ENCODE results near the gene NPAS3. TPM values are rescaled to one million over a fixed set of nuclear protein-coding genes. Genes with fewer than 3 reads are reported as not detected.

Gene NPAS3
- total and polyA plus RNA-seq, 8 donors: 0.09 to 0.79 (median 0.56) TPM

DNA sequence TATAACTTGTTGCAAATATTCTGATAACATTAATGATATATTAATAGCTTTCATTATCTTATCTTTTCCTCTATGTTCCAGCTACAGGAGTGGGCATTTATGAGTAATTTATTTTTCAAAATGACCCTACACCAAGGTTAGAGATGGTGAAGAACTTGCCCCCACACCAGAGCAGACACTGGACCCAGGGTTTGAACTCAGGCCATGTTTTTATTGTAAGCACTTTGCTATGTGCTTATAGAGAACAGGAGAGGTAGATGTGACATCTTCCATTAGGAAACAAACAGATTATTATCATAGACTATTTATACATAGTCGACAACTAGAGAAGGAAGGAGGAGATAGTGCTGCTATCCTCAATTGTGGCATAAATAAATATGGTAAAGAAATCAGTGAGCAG lies 747.0 kb downstream of the NPAS3 start:
- ATAC-seq (no peak), DNase-seq (no peak)
- no peak for TF ChIP-seq CTCF (IDR thresholded peaks at IDR 0.05)
- H3K27ac ChIP-seq: no peak overlapping the region
- no peaks in the 10 kb centered on the region for H3K36me3 ChIP-seq
- no peak overlapping the region for H3K4me3 ChIP-seq
- no peaks in the 10 kb centered on the region for H3K4me1 ChIP-seq
- H3K27me3 ChIP-seq: no peaks in the 10 kb centered on the region
- H3K9me3 ChIP-seq: no peaks in the 10 kb centered on the region
- intact Hi-C loops (cut with DNase I): no loop called here

DNA sequence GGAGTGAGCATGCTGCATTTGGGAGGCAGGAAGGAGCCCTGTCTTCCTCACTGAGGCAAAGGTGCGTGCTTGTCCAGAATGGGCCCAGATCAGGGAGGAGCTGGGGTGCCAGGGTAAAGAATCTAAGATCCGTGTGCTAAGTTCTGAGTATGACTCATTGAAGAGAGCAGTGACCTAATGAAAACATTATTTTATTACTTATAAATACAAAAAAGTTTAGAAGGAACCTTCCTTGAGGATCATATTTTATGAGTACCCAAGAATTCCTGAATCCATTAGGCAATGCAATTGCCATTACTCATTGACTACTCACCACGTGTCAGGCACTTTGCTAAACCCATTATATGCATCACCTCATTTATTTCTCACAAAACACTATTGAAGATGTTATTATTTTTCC lies 747.5 kb downstream of the NPAS3 start:
- no peak for TF ChIP-seq CTCF (IDR thresholded peaks at IDR 0.05)
- ATAC-seq: no peak

DNA sequence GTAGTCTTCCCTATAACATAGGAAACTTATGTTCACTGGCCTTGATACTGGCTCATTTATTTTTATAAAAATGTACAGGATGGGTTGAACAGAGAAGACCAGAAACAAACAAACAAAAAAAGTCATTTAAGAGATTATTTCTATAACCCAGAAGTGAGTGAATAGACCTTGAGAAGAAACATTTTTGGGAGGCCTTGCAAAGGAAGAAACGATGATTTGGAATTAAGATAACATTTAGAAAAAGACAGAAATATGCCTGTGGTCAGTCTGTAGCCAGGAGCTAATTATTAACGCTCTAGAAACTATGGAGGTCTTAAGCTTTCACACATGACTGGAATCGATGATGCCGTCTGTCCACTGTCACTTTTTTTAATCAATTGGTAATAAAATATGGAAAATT lies 748.2 kb downstream of the NPAS3 start:
- no peak for TF ChIP-seq CTCF (IDR thresholded peaks at IDR 0.05)

More for the DNA sequence above, 747.5 kb downstream of the NPAS3 start:
- H3K4me1 ChIP-seq: no peaks in the 10 kb centered on the region
- no peaks in the 10 kb centered on the region for H3K9me3 ChIP-seq
- intact Hi-C loops (cut with DNase I): no loop called here
- no peaks in the 10 kb centered on the region for H3K36me3 ChIP-seq
- no peak overlapping the region for H3K27ac ChIP-seq
- H3K27me3 ChIP-seq: no peaks in the 10 kb centered on the region
- H3K4me3 ChIP-seq: no peak overlapping the region
- no peak for DNase-seq

GRCh38 chr14:33689680-33690079 lies 751.0 kb downstream of the NPAS3 start:
- H3K4me1 ChIP-seq: no peaks in the 10 kb centered on the region
- H3K27me3 ChIP-seq: peaks cover 0 to 22% of the 10 kb centered on the region in 2 donors
- H3K9me3 ChIP-seq: no peaks in the 10 kb centered on the region
- TF ChIP-seq CTCF (IDR thresholded peaks at IDR 0.05): no peak
- DNase-seq (no peak), ATAC-seq (no peak)
- no peak overlapping the region for H3K4me3 ChIP-seq
- no peaks in the 10 kb centered on the region for H3K36me3 ChIP-seq
- no peak overlapping the region for H3K27ac ChIP-seq
- intact Hi-C loops (cut with DNase I): no loop called here

More for the DNA sequence above, 748.2 kb downstream of the NPAS3 start:
- no peak for ATAC-seq
- DNase-seq: no peak
- no peak overlapping the region for H3K4me3 ChIP-seq
- no peaks in the 10 kb centered on the region for H3K36me3 ChIP-seq
- no peak overlapping the region for H3K27ac ChIP-seq
- intact Hi-C loops (cut with DNase I): no loop called here
- no peaks in the 10 kb centered on the region for H3K27me3 ChIP-seq
- H3K9me3 ChIP-seq: no peaks in the 10 kb centered on the region
- H3K4me1 ChIP-seq: no peaks in the 10 kb centered on the region

DNA sequence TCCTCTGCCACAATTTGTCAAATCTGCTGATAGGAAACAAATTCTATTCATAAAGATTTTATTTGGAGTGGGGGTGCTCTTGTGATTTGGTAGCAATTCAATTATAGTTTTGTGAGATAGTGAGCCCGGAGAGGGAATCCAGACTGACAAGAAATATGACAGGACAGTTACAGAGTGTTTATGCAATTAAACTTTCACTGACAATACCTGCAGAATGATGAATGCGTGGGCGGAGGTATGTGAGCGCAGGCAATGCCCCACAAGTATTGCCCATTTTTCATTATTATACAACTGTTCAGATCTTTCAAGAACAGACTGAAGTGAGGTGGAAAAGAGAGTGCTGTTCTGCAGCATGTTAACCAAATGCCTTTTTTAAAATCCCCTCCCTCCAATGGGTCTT lies 753.2 kb downstream of the NPAS3 start:
- no peak overlapping the region for H3K27ac ChIP-seq
- intact Hi-C loops (cut with DNase I): no loop called here
- no peak for TF ChIP-seq CTCF (IDR thresholded peaks at IDR 0.05)
- H3K36me3 ChIP-seq: no peaks in the 10 kb centered on the region
- no peaks in the 10 kb centered on the region for H3K9me3 ChIP-seq
- ATAC-seq: no peak
- peaks cover 0 to 31% of the 10 kb centered on the region in 2 donors for H3K27me3 ChIP-seq
- no peak overlapping the region for H3K4me3 ChIP-seq
- no peaks in the 10 kb centered on the region for H3K4me1 ChIP-seq
- no peak for DNase-seq

Data from left lung (tissue), 10 donors.